ENCODE measurements around the gene SLC19A1. TPM values are rescaled to one million over a fixed set of nuclear protein-coding genes. Genes with fewer than 3 reads are reported as not detected.

The SLC19A1 gene
- total RNA-seq, 1 donor: 7.4 TPM

- no peak for TF ChIP-seq CTCF (IDR thresholded peaks at IDR 0.05; ENCODE audit: insufficient read depth, low read length)
- no peak overlapping the region for H3K4me3 ChIP-seq (ENCODE audit: low read depth, low read length)
- DNase-seq (ENCODE audit: low read depth): no peak
These were observed 23.1 kb downstream of the SLC19A1 start for GRCh38 chr21:45519182-45519581.

- H3K4me3 ChIP-seq (ENCODE audit: low read depth, low read length): no peak overlapping the region
- TF ChIP-seq CTCF (IDR thresholded peaks at IDR 0.05; ENCODE audit: insufficient read depth, low read length): no peak
- DNase-seq (ENCODE audit: low read depth): no peak
These were observed 23.5 kb downstream of the SLC19A1 start for GRCh38 chr21:45518742-45519141.

- H3K4me3 ChIP-seq (ENCODE audit: low read depth, low read length): no peak overlapping the region
- DNase-seq (ENCODE audit: low read depth): no peak
- TF ChIP-seq CTCF (IDR thresholded peaks at IDR 0.05; ENCODE audit: insufficient read depth, low read length): no peak
These were observed 24.8 kb downstream of the SLC19A1 start for GRCh38 chr21:45517249-45518065.

- H3K4me3 ChIP-seq (ENCODE audit: low read depth, low read length): no peak overlapping the region
- no peak for DNase-seq (ENCODE audit: low read depth)
- no peak for TF ChIP-seq CTCF (IDR thresholded peaks at IDR 0.05; ENCODE audit: insufficient read depth, low read length)
These were observed 25.5 kb downstream of the SLC19A1 start for GRCh38 chr21:45516671-45517151.

- H3K4me3 ChIP-seq (ENCODE audit: low read depth, low read length): no peak overlapping the region
- DNase-seq (ENCODE audit: low read depth): no peak
- no peak for TF ChIP-seq CTCF (IDR thresholded peaks at IDR 0.05; ENCODE audit: insufficient read depth, low read length)
These were observed 26.1 kb downstream of the SLC19A1 start for GRCh38 chr21:45516071-45516670.

- TF ChIP-seq CTCF (IDR thresholded peaks at IDR 0.05; ENCODE audit: insufficient read depth, low read length): no peak
- H3K4me3 ChIP-seq (ENCODE audit: low read depth, low read length): no peak overlapping the region
- no peak for DNase-seq (ENCODE audit: low read depth)
These were observed 26.8 kb downstream of the SLC19A1 start for GRCh38 chr21:45515241-45516061.
